HuH-7.5 (cell line): ENCODE measurements around the gene CCDC141.
"Not testable (repeated sequence)": the region's sequence is repeated elsewhere in the genome, so short reads cannot be mapped to it uniquely, and the experiment has no call there.

Experiments used
- DNase-seq: peaks from one replicate; pipeline ENCODE4 v3.0.0; 2011; ENCODE audit warnings: low spot score

The CCDC141 gene

DNA sequence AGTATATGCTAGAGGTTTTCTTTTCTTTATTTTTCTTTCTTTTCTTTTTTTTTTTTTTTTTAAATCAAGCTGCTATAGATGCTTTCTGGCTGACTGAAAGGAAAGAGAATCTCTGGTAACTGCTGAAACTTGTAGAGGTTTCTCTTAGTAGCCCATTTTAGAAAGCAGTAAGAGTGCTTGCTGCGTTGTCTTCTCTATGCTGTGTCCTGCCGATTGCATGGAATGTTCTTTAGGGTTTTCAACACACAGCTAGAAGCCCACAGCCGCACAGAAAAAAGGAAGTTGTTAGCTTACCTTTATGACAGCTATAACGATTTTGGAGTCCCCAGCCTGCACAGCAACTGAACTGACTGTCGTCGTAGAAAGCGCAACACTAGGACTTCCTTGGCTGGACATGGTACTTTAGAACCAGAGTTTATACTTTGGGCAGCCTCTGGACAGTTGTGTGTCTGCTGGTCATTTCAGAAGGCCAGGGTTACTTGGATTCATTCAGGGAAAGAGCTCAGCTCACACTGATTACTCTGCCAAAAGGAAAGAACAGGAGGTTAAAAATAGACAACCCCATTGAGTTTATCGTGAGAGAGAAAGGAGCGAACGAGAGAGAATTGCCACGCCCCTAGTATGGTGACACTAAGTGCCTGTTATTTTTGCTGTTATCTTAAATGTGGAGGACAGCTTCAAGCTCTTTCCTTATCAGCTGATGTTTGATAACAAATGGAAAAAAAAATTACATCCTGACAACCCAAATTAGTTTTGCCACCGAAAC is at the start of gene CCDC141:
CCDC141 (minus strand) TSS at position 592 of the 766 bp plus-strand sequence; CDS start at position 396, 196 bp downstream.
- DNase-seq: peak; percentile 11

DNA sequence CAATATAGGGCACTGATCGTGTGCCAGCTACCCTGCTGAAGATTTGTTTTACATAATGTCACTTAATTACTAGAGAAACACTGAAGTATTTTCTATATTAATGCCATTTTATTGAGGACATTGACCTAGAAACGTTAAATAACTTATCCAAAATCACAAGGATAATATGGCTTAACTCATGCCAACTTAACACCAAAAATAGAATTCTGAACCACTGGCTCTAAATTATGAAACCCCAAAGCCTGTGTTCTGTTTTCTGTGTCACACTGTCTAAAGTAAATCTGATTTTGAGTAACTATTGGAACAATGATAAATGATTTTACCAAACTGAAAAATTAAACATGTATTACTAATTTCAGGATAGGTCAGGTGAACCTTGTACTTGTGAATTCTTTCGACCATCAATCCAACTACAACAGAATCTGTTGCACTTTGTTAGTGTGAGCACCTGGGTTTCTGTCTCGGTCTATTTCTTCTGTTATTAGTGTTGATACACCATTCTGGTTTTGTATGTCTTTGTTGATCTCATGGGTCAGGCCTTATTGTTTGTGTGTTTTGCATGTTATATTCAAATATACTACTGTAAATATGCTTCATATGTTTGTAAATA is 48.2 kb upstream of the CCDC141 start:
- no peak for DNase-seq

GRCh38 chr2:179097131-179097530 is 47.2 kb upstream of the CCDC141 start:
- DNase-seq: no peak

DNA sequence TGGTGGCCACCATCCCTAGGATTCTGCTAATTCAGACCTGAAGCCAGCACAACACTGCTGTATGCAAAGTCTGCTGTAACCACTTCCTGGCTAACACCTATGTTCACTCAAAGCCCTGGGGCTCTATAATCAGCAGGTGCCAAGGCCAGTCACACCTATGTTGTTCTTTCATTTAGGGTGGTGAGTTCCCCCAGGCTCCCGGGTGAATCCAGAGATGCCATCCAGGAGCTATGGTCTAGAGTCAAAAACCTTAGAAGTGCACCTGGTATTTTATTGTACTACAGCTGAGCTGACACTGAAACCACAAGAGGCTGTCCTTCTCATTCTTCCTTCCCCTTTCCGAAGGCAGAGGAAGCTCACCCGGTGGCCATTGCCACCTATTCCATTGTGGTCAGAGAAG is 46.2 kb upstream of the CCDC141 start:
- no peak for DNase-seq

DNA sequence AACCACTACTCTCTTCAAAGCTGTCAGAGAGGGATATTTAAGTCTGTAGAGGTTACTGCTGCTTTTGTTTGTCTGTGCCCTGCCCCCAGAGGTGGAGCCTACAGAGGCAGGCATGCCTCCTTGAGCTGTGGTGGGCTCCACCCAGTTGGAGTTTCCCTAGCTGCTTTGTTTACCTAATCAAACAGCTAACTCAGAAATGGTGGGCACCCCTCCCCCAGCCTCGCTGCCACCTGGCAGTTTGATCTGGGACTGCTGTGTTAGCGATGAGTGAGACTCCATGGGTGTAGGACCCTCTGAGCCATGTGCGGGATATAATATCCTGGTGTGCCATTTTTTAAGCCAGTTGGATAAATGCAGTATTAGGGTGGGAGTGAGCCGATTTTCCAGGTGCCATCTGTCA is 43.0 kb upstream of the CCDC141 start:
- DNase-seq: not testable (repeated sequence)

DNA sequence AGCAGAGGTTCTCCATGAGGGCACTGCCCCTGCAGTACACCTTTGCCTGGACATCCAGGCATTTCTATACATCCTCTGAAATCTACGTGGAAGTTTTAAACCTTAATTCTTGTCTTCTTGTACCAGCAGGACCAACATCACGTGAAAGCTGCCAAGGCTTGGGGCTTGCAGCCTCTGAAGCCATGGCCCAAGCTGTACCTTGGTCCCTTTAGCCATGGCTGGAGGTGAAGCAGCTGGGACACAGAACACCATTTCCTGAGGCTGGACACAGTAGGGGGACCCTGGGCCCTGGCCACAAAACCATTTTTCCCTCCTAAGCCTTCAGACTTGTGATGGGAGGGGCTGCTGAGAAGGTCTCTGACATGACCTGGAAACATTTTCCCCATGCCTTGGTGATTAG is 32.8 kb upstream of the CCDC141 start:
- DNase-seq: no peak

DNA sequence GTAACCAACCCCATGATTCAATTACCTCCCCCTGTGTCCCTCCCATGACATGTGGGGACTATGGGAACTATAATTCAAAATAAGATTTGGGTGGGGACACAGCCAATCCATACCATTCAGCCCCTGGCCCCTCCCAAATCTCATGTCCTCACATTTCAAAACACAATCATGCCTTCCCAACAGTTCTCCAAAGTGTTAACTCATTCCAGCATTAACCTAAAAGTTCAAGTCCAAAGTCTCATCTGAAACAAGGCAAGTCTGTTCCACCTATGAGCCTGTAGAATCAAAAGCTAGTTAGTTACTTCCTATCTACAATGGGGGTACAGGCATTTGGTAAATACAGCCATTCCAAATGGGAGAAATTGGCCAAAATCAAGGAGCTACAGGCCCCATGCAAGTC is 32.0 kb upstream of the CCDC141 start:
- no peak for DNase-seq

GRCh38 chr2:179072527-179072926 is 22.6 kb upstream of the CCDC141 start:
- no peak for DNase-seq

DNA sequence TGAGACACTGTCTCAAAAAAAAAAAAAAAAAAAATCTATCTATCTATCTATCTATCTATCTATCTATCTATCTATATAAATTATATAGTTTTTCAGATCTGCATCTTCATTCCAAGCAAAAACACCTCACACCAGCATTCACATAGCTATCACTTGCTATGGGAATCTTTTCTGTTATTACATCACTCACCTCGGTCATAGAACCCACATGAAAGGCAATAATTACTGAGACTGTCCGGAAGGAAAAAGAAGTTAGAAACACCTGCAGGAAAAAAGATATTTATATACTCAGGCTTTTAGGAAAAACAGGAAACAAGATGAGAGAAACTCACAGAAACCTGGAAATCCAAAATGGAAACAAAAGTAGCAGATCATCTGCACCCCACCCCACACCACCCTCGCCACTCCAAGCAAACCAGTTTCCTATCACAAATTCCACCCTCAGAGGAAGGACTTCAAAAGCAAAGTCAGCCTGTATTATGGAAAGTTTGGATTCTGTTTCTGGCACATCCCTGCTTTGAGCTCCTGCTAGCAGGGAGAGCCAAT is 21.9 kb upstream of the CCDC141 start:
- no peak for DNase-seq

DNA sequence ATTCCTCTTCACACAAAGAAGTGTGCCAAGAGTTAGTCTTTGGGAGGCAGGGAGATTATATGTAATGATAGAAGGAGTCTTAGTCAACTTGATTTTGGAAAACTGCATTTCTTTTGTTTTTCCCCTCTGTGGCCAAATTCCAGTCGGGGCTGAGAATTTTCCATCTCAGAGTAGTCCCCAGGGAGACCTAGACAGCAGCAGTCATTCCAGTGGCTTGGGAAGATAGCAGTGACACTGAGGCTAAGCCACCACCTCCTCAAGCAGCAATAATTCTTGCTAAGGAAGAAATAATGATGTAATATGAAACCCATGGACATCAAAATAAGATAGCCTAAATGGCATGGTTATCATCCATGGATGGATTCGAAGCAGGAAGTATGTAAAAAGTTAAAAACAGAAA is 21.0 kb upstream of the CCDC141 start:
- DNase-seq: no peak

DNA sequence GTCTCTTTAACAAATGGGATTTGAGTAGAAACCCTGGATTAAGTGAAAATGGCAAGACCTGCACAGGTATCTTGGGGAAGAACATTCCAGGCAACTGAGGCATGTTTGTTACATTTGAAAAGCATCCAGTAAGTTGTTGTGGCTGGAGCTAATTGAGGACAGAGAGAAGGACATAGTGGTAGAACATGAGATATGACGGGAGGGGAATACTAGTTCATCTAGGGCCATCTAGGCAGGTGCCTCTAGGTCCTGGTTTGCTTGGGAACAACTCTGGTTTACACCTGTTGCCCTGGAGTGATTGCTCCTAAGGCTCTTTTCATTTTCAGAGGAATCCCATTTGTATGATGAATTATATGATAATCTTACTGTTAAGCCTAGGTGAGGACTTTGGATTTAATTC is 19.7 kb upstream of the CCDC141 start:
- no peak for DNase-seq

GRCh38 chr2:179068991-179069643 is 19.2 kb upstream of the CCDC141 start:
- no peak for DNase-seq

DNA sequence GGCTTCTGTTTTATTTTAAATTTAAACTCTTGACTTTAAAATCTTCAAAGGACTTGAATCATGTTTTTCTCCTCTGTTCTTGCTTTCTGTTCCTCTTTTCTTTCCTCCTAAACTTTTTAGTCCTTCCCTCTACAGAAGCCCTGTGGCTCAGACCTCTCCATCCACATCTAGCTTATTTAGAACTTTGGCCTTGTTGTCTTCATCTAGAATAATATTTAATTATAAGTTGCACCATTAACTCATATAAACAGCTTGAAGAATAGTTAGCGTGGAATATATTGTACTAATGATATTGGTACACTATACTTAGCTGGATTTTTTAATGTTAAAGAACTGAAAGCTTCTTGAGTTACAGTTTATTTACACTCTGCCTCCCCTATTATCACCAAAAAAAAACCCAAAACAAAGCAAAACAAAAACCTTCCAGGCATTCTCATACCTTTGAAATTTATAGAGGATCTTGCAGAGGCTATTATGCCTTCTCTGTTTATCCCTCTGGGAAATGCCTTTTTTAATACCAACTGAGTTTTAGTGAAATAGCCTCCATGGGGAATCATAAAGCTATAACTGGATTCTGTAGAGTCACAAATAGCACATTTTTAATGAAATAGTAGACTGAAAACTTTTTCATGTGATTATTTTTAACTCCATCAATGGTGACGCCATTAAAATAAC is 9.2 kb upstream of the CCDC141 start:
- no peak for DNase-seq

GRCh38 chr2:179057737-179058136 is 7.8 kb upstream of the CCDC141 start:
- no peak for DNase-seq

GRCh38 chr2:179053568-179053967 is 3.6 kb upstream of the CCDC141 start:
- DNase-seq: not testable (repeated sequence)

DNA sequence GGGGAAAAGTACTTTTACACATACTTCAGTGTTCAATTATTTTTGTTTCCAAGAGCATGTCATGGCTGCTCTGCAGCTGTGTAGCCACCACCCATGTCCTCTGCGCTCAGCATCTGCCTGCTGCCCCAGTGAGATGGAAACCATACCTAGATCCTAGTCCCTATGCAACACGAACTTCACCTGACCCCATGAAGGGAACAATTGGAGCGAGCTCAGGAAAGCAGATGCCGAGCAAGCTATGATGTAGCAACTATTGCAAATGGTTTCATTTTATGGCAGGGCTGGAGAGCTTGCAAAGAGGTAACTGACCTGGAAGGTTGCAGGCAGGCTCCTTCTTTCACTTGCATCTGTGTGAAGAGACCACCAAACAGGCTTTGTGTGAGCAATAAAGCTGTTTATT is 1.3 kb upstream of the CCDC141 start:
- DNase-seq: peak; percentile 12

DNA sequence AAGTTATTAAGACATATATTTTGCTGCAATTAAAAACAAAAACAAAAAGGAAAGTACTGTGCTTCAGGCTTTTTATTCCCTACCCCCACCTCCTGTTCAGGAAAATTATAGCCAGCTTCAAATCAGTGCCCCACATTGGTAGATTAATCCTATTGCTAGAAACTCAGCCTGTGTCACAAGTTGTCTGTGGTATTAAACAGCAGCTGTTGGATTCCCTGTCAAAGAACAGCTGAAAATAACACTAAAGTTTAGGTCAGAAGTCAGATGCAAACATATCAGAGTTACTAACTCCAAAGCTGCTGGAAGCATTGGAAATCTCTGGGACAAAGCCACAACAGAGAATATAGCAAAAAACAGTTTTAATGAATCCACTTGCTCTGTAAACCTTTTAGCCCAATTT is 818 bp upstream of the CCDC141 start:
- DNase-seq: no peak

DNA sequence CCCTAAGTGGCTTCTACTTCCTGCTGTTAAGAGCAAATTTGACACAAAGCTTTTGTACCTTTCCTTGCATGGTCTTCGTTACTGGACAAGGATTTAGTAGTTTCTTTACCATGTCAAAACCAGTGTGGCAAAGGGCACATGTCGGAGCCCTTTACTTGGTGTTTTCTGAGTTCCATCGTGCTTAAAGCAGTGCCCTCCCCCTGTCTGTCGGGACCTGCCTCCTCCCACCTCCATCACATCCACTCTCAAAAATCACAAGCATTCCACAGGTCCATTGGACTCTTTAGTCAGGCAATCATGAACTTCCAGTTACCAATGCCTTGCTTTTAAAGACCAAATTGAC is 763 bp downstream of the CCDC141 start:
- DNase-seq: no peak

DNA sequence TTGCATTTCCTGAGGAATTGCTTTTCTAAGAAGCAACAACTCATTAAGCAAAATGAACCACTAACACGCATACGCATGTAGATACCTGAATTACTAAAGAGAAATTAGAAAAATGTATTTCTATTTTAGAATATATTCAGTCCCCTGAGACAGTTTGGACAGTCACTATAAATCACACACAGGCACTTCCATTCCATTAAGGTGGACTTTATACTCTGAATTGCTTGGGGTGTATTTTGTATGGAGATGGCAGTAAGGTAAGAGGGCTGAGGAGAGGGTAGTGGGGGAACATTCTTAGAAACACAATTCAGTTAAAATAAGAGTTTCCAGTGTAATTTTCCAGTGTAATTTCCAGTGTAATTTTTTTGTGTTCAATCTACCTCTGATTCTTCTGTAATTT is 1.8 kb downstream of the CCDC141 start:
- DNase-seq: no peak

DNA sequence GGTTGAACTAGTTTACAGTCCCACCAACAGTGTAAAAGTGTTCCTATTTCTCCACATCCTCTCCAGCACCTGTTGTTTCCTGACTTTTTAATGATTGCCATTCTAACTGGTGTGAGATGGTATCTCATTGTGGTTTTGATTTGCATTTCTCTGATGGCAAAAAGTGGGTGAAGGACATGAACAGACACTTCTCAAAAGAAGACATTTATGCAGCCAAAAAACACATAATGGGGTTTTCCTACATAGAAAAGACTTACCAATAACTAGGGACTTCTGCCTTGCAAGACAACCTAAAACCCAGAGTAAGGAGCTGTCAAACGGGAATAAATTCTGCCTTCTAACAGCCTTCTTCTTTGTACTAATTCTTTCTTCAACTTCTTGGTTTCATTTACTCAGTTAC is 4.3 kb downstream of the CCDC141 start:
- not testable (repeated sequence) for DNase-seq

GRCh38 chr2:179044500-179044899 is 5.4 kb downstream of the CCDC141 start:
- no peak for DNase-seq

DNA sequence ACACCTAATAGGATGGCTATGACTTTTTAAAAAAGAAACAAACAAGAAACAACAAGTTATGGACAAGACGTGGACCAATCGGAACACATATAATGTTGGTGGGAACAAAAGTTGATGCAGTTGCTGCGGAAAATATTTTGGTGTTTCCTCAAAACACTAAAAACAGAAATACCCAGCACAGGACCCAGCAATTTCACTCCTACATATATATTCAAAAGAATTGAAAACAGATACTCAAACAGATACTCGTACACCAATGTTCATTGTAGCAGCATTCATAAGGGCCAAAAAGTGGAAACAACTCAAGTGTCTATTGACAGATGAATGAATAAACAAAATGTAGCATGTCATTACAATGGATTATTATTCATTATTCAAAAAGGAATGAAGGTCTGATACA is 12.1 kb downstream of the CCDC141 start:
- DNase-seq: no peak
